ENCODE results near the gene PCGF6. TPM values are rescaled to one million over a fixed set of nuclear protein-coding genes. Genes with fewer than 3 reads are reported as not detected.
"Not testable (repeated sequence)": the region's sequence is repeated elsewhere in the genome, so short reads cannot be mapped to it uniquely, and the experiment has no call there.

Gene PCGF6
- total RNA-seq, 1 donor from 2014 or later: 8.3 TPM

GRCh38 chr10:103262229-103262628 is 88.7 kb downstream of the PCGF6 start:
- H3K27ac ChIP-seq: no peak overlapping the region
- intact Hi-C loops (cut with DNase I): no loop called here
- no peaks in the 10 kb centered on the region for H3K36me3 ChIP-seq
- H3K4me1 ChIP-seq: no peaks in the 10 kb centered on the region
- H3K9me3 ChIP-seq: no peaks in the 10 kb centered on the region
- no peaks in the 10 kb centered on the region for H3K27me3 ChIP-seq
- no peak overlapping the region for H3K4me3 ChIP-seq
- no peak for DNase-seq (ENCODE audit: extremely low spot score in 2 of 2)
- TF ChIP-seq CTCF (IDR thresholded peaks at IDR 0.05) (no peak), POLR2A (IDR thresholded peaks at IDR 0.05) (no peak), POLR2AphosphoS5 (IDR thresholded peaks at IDR 0.05; ENCODE audit: insufficient read depth in 1 of 2, low read depth in 1 of 2) (no peak)

- no peaks in the 10 kb centered on the region for H3K9me3 ChIP-seq
- intact Hi-C loops (cut with DNase I): no loop called here
- TF ChIP-seq POLR2AphosphoS5 (IDR thresholded peaks at IDR 0.05; ENCODE audit: insufficient read depth in 1 of 2, low read depth in 1 of 2) (no peak), POLR2A (IDR thresholded peaks at IDR 0.05) (no peak), CTCF (IDR thresholded peaks at IDR 0.05) (no peak)
- no peaks in the 10 kb centered on the region for H3K27me3 ChIP-seq
- H3K4me3 ChIP-seq: no peak overlapping the region
- no peak for DNase-seq (ENCODE audit: extremely low spot score in 2 of 2)
- no peaks in the 10 kb centered on the region for H3K4me1 ChIP-seq
- H3K36me3 ChIP-seq: no peaks in the 10 kb centered on the region
- H3K27ac ChIP-seq: no peak overlapping the region
These were observed 91.0 kb downstream of the PCGF6 start for GRCh38 chr10:103259989-103260388.

- H3K4me1 ChIP-seq; H3K9me3 ChIP-seq; DNase-seq (ENCODE audit: extremely low spot score in 2 of 2); H3K36me3 ChIP-seq; intact Hi-C loops (cut with DNase I); H3K27me3 ChIP-seq; H3K27ac ChIP-seq; H3K4me3 ChIP-seq: not testable (repeated sequence)
These were observed 92.0 kb downstream of the PCGF6 start for GRCh38 chr10:103258928-103259327.

GRCh38 chr10:103257812-103258211 is 93.1 kb downstream of the PCGF6 start:
- no peak overlapping the region for H3K27ac ChIP-seq
- no peaks in the 10 kb centered on the region for H3K27me3 ChIP-seq
- H3K4me3 ChIP-seq: no peak overlapping the region
- no peaks in the 10 kb centered on the region for H3K36me3 ChIP-seq
- intact Hi-C loops (cut with DNase I): no loop called here
- TF ChIP-seq POLR2AphosphoS5 (IDR thresholded peaks at IDR 0.05; ENCODE audit: insufficient read depth in 1 of 2, low read depth in 1 of 2) (no peak), CTCF (IDR thresholded peaks at IDR 0.05) (no peak), POLR2A (IDR thresholded peaks at IDR 0.05) (no peak)
- H3K4me1 ChIP-seq: no peaks in the 10 kb centered on the region
- no peak for DNase-seq (ENCODE audit: extremely low spot score in 2 of 2)
- H3K9me3 ChIP-seq: no peaks in the 10 kb centered on the region

GRCh38 chr10:103256613-103257012 is 94.3 kb downstream of the PCGF6 start:
- Histone ChIP-seq H3K27ac (no peak overlapping the region), H3K36me3 (no peaks in the 10 kb centered on the region), H3K27me3 (no peaks in the 10 kb centered on the region), H3K4me3 (no peak overlapping the region), H3K9me3 (no peaks in the 10 kb centered on the region), H3K4me1 (no peaks in the 10 kb centered on the region)
- intact Hi-C loops (cut with DNase I): no loop called here
- TF ChIP-seq POLR2AphosphoS5 (IDR thresholded peaks at IDR 0.05; ENCODE audit: insufficient read depth in 1 of 2, low read depth in 1 of 2) (no peak), POLR2A (IDR thresholded peaks at IDR 0.05) (no peak), CTCF (IDR thresholded peaks at IDR 0.05) (no peak)
- DNase-seq (ENCODE audit: extremely low spot score in 2 of 2): no peak

Data from vagina (tissue), 2 donors.